Stimulated activated CD8-positive, alpha-beta memory T cell treated with anti-CD3 and anti-CD28 coated beads, Interleukin-15, amount 100 ng/mL, for 24 hours (primary cell): ENCODE measurements around the gene EXOC2.
"Not testable (repeated sequence)": the region's sequence is repeated elsewhere in the genome, so short reads cannot be mapped to it uniquely, and the experiment has no call there.

ENCODE experiments used
- DNase-seq: peaks from one replicate; pipeline ENCODE4 v3.0.0-alpha.2; 2020; ENCODE audit warnings: low read depth

Gene EXOC2

DNA sequence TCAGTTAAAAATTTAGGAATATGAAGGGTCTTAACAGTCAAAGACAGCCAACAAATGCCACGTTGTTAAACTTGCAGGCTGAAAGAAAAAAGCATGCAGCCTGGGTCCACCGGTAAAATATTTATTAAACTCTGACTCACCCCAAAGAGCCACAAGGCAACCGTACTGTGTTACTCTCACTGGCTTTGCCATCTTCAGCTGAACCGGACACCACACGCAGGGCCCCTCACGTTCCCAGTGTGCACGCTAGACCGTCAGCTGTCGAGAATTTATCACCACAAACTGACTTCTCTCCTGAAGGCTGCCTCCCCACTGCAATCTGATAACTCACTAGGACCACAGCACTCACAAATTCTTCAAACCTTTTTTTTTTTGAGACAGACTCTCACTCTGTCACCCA lies 66.7 kb downstream of the EXOC2 start:
- no peak for DNase-seq

DNA sequence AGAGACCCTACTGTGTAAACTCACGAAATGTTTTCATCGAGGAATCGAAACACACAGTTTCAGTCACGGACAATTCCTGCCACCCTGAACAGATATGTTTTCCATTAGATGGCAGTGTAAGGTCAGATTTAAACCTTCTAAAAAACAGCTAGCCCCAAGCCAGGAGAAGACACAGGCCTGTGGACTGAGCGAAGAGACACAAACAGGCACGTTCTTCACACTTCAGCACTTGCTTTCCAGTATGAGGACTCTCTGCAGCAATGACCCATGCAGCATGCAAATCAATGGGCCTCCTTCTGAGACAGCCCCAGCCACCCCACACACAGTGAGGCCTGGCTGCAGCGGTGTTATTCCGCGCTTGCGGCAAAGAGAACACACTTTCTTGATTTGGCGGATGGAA lies 68.0 kb downstream of the EXOC2 start:
- no peak for DNase-seq

DNA sequence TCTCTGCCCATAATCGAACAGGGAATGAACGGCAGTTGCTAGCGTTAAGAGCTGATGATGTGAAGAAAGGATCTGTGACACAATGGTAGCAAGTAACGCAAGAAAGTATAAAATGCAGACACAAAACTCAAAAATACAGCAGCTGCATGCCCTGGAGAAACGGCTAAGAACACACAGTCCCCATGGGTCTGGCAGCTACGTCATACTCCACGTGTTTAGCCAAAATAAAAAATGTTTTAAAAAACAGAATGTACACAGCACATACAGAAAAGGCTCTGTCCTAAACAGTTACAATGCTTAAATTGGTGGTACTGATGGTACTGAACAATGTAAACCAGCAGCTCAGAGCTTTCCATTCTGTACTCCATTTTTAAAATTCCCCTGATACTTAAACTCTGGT lies 70.5 kb downstream of the EXOC2 start:
- no peak for DNase-seq

DNA sequence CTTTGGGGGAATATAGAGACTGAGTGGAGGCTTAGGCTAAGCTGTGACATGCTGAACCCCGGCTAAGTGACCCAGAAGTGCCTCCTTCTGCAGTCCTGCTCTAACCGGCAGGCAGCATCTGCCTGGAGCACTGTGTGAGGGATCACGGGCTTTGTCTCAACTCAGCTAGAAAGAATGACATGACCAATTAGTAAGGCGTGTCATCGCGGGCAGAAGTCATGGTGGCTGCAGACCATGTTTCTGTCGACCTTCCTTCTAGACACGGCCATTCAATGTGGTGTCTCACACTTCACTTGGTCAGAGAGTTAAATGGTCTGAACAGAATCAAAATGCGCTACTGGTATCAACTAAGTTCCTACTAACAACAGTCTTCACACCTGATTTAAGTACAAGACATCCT lies 71.0 kb downstream of the EXOC2 start:
- DNase-seq, result no peak

DNA sequence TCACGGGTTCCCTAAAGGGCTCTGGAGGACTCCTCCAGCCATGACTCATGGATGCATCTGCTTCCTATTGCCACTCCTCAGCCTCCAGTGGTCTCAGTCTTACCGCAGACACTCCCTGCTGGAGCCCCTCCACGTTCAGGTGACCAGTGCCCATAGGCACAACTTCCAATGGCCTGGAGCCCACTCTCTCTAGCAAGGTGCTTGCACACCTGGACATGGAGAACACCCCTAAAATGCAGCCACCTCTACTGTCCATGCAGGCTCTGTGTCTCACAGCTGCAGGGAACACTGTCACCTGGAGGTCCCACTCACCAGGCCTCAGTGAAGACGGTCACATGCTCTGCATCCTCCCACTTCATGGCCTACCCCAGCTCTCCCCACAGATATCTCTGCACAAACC lies 72.0 kb downstream of the EXOC2 start:
- no peak for DNase-seq

DNA sequence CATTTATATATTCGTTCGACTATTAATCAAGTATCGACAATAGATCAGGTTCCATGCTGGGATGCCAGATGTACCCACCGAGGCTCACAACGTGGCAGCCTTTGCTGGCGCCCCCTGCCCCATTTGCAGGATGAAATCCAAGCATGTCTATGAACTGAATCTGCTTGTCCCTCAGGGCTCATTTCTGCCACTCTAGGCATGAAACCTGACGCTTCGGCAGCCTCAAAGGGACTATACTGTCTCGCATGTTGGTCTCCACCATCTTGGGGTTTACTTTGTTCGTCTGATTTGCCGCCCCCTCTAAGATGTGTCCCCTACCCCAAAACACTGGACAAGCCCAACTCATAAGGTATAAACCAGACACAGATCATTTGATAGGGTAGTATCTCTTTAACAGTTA lies 72.8 kb downstream of the EXOC2 start:
- no peak for DNase-seq

DNA sequence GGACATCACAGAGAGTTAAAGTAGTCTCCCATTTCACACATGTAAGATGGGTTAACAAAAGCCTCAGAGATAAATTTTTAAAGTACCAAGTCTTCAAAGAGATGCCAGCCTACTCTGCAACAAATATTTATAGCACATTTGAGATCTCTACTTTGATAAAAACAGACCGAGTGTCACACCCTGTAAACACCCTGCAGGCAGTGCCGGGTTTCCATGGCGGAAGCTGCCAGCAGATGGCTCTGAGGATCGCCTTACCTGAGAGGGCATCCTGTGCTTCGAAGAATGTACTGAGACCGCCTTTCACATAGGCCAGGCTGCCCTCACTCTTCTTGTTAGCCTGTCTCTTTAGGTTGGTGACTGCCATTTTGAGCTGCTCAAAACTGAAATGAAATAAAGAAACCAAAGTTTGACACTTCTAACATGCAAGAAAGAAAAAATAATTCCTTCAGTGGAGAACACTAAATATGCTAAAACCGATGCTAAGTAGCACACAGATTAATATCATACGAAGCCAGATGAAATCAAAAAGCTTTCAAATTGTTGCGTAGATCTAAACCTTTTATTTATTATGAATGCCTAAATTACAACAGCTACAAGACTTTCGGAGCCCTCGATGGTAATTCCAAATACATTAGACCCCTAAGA lies 75.4 kb downstream of the EXOC2 start:
- DNase-seq, result no peak

DNA sequence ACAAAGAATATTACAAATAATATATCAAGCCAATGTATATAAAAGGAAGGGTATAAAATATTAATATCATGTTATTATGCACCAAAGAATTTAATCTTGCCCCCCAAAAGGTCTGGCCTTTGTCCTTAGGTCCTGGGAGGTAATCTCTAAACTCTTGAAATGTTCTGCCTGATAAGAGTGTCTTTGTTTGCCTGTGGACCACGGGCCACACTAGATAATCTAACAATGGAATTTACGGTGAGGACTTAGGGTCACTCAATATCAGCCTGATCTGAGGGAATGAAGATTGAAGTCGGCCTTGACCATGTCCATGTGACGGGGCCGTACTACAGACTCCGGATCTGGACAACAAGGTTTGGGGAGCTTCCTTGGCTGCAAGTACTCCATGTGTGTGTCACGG lies 79.0 kb downstream of the EXOC2 start:
- DNase-seq, result no peak

DNA sequence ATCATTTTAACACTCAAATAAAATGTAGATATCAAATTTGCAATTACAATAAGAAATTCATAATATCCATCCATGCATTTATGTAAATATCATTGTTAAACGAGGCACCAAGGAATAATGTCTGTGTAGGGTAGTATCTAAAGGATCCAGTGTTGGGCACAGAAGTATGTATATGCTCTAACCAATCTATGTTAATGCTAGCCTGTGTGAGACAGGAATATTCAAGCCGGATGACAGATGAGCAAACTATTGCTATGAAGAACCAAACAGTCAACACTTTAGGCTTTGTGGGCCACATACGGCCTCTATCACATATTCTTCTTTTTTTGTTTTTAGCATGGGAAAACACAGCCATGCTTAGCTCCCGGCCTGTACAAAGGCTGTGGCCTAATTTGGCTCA lies 81.0 kb downstream of the EXOC2 start:
- no peak for DNase-seq

DNA sequence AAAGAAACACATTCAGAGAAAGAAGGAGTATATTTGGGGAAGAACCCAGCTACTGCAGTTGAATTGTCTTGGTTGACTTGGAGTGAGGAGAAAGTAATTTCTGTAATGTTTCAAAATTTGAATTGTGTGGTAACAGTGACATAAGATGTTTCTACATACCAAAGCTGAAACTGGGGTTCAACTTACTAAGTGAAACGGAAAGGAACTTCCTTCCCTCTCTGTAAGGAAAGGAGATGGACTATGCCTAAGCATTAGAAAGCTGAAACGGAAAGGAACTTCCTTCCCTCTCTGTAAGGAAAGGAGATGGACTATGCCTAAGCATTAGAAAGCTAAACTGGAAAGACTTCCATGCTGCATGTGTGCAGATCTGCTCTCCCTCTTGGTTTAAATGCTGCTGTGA lies 82.1 kb downstream of the EXOC2 start:
- no peak for DNase-seq

DNA sequence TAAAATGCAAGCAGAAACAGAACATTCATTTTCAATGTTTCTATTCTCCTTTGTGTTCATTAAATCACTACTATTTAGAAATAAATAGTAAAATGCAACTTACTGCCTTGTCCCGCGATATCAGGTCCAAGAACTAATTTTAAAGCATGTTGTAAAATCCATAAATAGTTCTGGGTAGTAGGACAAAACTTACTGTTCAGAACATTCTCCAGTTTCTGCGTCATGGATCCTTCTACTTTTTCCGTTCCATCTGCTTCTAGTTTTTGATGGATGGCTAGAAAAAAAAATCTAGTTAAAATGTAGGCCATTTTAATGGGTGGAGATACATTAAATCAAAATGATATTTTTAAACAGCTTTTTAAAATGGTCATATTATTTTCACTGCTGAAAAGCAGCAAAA lies 83.0 kb downstream of the EXOC2 start:
- DNase-seq, result no peak

DNA sequence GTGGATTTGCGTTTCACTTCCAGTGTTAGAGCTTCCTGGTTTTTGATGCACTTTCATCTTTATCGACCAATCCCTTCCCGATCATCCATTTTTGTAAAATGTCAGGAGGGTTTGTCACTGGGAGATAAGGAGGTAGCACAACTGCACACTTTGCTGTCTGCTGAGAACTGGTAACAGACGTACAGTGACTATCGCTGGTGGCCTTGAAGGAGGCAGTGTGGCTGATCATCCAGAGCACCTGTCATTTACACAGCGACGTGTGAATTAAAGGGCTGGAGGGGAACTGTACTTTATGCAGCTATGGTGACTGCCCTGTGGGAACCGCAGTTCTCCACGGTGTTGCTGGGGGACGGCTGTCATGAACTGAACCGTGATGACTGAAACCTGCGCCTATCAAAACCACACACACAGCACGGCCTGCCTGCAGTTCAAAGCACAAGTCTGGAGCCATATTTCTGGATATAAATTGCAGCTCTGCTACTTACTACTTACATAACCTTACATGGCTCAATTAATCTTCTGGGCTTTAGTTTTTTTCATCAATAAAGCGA lies 86.0 kb downstream of the EXOC2 start:
- DNase-seq, result no peak

DNA sequence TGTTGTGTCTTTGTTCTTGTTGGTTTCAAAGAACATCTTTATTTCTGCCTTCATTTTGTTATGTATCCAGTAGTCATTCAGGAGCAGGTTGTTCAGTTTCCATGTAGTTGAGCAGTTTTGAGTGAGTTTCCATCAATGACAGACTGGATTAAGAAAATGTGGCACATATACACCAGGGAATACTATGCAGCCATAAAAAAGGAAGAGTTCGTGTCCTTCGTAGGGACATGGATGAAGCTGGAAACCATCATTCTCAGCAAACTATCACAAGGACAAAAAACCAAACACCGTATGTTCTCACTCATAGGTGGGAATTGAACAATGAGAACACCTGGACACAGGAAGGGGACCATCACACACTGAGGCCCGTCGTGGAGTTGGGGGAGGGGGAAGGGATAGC lies 87.0 kb downstream of the EXOC2 start:
- DNase-seq, result not testable (repeated sequence)

DNA sequence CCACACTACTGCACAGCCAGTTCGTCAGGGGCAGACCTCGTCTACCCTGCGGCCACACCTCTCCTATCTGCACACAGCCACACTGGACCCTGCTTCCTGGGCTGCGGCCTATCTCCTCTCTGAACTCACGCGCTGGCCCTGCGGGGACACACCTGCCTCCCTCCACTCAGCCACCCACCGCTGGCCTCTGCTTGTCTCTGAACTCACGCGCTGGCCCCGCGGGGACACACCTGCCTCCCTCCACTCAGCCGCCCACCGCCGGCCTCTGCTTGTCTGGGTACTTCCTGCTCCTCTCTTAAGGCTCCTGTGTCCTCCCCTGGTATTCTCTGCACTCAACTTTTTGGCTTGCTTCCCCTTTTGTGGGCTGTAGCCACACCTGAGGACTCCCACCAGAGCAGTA lies 88.4 kb downstream of the EXOC2 start:
- no peak for DNase-seq

DNA sequence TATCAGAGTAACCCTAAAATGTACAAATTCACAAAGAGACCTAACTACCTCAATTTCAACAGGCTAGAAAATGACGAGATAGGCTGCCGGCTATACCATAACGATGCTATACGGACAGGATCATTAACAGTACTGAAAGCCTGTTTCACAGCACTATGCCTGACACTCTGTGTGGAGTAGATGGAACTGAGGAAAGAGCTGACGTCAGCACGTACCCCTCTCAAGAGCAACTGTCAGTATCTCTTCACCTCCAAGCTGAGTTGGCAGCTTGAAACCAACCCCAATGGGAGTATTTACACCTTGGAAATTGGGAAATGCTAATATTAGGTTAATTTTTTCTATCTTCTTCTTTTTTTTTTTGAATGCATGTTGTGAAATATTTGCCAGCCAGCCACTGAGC lies 89.7 kb downstream of the EXOC2 start:
- no peak for DNase-seq

DNA sequence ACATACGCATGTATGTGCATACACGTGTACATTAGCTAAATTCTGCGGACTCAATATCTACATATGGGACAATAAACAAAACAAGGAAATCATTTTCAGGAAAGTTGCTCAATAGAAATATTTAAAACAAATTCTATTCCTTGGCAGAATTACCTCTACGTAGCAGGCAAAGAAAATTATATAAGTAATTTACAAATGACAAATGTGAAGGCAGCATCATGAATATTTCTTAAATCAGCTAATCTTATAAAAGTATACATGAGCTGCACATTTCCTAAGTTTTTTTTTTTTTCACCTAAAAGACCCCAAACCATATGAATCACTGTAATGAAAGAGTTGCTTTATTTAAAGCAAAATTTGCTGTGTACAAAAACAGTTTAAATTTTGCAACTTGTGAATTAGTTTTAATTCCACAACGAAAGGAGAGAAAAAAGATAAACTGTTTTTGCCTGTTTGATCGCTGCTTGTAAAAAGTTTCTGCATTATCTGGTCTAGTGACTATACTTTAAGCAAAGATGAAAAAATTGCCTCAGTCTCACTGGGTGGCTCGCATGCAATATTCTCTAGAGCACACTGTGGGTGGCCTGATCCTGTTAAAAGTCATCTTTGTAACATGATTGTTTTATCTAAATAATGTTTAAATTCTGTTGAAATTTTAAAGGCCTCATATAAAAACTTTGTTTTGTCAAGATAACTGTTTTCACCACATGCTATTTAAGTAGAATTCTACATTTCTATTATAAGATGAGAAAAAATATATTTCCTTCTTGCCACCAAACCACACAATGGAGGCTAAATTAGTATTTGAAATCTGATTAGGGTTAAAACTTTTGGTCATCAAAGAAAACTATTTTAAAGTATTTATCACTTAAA lies 93.1 kb downstream of the EXOC2 start:
- no peak for DNase-seq

DNA sequence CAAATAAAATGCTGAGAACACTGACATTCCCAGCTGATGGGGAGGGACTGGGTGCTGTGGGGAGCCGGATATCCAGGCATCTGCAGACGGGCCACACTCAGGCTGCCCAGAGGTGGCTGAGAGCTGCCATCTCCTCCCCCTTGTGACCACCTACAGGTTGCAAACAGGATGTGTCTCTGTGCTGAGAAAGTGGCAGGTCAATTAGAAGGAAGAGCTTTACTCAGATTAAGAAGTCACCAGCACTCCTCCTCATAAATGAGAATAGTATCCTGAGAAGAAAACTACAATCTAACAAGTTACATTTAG lies 99.1 kb downstream of the EXOC2 start:
- DNase-seq, result no peak

DNA sequence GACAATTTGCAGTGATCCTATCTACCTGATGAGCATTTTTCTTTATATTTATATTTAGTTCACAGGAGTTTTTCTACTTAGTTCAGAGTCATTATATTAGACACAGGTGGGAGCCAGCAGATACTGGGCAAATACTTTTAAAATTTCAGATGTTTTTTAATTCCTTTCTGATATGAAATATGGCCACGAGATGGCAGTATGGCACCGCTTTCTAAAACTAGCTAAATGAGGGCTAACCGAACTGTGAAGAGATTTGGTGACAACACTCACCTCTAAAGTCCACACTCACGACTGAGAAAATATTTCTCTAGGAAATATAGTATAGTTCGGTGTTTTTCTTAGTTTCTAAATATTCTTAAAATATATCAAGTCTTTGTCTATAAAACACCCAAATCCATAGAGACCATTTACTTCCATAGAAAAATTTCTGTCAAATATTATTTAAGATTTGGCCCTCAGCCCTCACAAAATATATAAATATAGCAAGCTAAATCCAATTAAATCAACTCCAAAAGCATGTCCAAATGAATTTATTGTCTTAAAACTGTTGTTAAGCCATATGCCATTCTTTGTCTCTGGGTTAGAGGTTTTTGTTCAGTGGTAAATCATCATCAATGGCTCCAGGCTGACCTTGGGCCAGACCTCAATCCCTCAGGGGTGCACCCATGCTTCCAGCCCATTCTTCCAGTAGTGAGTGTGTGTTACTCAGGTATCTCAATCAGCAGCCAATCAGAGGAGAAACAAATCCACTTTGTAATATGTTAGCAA lies 99.6 kb downstream of the EXOC2 start:
- DNase-seq, result no peak

DNA sequence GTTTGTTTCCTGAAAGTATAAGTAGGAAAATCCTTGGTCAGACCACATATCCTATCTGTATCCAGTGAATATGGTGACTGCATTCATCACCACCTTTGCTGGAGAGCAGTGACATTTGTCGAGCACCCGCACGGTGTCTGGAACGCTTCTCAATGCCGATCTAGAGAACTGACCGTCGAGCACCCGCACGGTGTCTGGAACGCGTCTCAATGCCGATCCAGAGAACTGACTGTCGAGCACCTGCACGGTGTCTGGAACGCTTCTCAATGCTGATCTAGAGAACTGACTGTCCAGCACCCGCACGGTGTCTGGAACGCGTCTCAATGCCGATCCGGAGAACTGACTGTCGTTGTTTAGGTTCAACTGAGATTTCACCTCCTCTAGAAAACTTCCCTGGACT lies 103.8 kb downstream of the EXOC2 start:
- no peak for DNase-seq

DNA sequence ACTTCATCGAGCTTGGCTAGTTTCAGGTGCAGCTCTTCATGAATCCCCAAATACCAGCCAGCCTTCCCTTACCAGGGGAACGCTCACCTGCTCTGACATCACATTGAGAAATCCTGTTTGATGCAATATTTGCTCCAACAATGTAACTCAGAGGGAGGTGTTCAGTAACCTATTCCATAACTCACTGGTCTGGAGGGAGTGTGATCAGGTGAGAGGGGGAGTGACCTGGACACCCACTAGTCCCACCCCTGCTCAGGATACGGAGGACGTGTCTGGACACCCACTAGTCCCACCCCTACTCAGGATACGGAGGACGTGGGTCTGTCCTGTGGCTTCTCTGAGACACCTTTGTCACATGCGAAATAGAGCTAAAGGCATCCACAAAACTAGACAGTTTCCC lies 106.4 kb downstream of the EXOC2 start:
- DNase-seq, result no peak

DNA sequence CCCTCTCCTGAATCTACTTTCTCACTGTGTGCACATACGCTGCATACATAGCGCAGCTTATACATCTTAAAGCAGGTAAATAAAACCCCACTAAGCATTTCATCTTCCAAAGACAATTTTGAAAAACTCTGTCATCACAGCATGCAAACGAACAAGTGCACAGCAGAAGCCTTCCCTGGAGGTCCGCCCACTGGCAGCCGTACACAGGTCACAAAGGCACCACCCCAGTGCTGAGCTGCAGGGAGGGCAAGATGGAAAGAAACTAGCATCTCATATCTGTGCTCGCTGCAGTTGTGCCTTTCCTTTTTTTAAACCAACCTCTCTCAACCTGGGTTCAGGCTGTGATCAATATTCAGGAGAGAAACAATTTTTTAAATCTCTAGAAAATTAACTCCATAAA lies 109.3 kb downstream of the EXOC2 start:
- DNase-seq, result no peak

DNA sequence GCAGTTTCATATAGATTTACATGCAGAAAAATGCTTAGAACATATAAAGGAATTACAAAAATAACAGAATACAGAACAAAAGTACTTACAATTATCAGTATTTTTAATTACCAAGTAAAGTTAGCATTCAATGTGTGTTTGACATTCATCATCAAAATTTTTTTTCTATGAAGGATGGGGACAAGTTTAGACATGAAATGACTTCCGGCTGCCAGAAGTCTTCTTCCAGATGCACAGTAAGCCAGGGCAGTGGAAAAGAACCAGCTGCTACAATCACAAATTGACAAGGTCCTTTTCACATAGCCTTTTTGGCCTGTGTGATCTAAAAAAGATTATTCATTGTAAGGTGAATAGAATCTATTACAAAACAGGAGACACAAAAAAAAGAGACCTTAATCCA lies 109.8 kb downstream of the EXOC2 start:
- DNase-seq, result no peak

DNA sequence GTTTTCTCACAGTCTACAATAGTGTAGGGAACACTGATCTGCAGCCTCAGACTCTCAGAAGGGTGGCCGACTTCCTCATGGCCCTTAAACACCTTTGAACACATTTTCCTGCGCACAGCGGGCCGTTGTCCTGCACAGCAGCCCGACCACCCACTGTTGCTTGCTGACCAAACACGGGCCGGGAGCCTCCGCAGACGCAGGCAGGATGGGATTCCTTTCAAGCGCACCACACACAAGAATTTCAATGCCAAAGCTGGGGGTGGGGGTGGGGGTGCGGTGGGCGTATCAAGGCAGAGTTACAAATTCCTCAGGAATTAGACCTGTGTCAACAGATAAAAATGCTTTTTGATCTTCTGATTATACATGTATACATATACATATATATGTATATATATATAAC lies 110.6 kb downstream of the EXOC2 start:
- DNase-seq, result no peak
